ENCODE measurements around the gene NUP62. TPM values are rescaled to one million over a fixed set of nuclear protein-coding genes. Genes with fewer than 3 reads are reported as not detected.

Gene NUP62
- polyA plus RNA-seq, 5 donors = 52.9 to 69.1 (median 62.4) TPM

GRCh38 chr19:49907745-49908446, 21.4 kb downstream of the NUP62 start:
- DNase-seq = no peak

GRCh38 chr19:49906879-49907564, 22.3 kb downstream of the NUP62 start:
- DNase-seq = no peak

DNA sequence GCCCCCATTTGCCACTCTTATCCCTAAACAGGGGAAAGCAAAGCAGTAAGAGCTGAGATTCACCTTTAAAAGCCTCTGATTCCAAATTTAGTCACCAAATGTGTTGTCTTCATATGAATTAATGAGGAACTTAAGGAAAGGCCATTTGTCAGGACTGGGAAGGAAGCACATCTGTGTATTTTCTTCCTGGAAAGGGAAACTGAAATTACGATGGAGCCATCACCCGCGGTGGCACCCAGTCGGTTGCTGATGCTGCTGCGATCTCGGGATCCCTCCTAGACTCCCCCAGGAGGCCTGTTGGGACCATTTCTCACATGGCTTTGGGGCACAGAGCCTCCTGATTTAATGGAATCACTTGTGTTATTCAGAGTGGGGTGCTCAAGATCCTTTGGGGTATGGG, 25.2 kb downstream of the NUP62 start:
- no peak for DNase-seq

DNA sequence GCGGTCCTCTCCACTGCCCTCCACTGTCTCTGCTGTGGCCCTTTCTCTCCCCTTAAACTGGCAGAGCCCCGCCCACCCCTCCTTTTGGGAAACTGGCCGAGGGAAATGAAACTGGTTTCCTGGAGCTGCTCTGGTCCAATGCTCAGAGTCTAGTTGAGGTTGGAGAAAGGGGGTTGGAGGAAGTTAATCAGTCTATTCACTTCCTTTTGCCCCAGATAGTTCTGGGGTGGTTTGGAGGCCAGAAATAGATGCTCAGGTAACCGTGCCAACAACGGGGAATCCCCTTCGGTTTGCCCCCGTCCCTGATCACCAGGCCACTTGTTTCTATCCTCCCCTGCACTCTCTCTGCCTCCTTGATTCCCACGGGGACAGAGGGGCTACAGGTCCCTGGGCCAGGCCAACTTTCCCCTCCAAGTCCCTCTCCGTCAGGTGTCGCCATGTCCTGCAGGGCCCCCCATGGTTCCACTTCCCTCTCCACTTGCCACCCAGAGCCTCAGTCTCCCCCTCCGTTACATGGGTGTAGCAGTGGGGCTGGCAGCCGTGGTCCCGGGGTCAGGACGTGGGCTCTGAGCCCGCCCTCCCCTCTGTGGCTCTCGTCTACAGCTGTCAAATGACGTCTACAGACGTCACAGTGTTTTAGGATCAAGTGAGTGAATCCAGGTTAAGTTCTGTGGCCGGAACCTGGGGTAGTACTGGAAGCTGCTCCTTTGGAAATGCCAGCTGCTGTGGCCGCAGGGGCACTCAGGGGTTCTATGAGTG, 32.3 kb downstream of the NUP62 start, which contains the start of gene IL4I1:
Gene IL4I1, minus strand, starts transcription at position 25 of the 759 bp plus-strand sequence. CDS start 727 bp downstream, outside the sequence.
- no peak for DNase-seq

- DNase-seq = no peak
These were observed 33.6 kb downstream of the NUP62 start for GRCh38 chr19:49895566-49896297.

GRCh38 chr19:49894879-49895565, 34.3 kb downstream of the NUP62 start:
- no peak for DNase-seq

DNA sequence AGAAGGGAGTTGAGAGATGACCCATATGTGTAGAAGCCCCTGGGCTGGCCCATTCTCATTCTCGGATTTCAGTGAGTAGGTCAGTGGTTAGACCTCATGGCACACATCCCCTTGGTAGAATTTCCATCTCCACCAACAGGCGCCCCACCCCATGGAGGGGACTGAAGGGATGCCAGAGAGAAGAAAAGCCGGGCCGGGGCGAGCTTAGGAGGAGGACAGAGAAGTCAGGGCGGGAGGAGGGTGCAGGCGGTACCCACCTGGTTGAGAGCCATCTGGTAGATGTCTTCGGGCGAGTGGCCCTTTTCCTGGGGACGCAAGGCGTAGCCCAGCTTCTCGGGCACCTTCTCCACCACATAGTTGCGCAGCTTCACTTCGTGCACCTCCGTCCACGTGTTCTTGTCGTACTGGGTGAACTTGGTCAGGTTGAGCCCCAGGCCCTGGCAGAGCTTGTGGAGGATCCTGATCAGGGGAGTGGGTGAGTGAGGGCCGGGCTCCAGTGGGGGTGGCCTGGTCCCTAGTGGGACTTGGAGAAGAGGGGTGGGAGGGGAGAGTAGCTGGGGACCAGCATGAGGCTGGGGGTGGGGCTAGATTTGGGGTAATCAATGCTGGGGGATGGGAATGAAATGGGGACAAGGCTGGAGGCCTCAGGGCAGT, 35.2 kb downstream of the NUP62 start:
- DNase-seq = no peak

DNA sequence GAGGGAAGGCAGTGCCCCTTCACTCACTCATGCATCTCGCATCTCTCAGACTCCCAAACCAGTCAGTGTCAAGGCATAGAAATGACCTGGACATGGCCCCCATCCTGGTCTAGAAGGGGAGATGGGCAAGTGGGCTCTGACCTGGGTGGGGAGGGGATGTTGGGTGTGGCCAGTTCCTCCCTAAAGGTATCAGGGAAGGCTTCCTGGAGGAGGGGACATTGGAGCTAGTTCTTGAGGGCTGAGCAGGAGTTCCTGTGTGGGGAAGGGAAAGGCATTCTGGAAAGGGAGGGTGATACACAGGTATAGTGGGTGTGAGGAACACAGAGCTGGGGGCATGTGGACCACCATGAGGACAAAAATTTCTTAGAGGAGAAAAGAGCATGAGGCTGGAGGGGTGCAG, 36.6 kb downstream of the NUP62 start:
- DNase-seq = no peak

- no peak for DNase-seq
These were observed 37.9 kb downstream of the NUP62 start for GRCh38 chr19:49891393-49891792.

DNA sequence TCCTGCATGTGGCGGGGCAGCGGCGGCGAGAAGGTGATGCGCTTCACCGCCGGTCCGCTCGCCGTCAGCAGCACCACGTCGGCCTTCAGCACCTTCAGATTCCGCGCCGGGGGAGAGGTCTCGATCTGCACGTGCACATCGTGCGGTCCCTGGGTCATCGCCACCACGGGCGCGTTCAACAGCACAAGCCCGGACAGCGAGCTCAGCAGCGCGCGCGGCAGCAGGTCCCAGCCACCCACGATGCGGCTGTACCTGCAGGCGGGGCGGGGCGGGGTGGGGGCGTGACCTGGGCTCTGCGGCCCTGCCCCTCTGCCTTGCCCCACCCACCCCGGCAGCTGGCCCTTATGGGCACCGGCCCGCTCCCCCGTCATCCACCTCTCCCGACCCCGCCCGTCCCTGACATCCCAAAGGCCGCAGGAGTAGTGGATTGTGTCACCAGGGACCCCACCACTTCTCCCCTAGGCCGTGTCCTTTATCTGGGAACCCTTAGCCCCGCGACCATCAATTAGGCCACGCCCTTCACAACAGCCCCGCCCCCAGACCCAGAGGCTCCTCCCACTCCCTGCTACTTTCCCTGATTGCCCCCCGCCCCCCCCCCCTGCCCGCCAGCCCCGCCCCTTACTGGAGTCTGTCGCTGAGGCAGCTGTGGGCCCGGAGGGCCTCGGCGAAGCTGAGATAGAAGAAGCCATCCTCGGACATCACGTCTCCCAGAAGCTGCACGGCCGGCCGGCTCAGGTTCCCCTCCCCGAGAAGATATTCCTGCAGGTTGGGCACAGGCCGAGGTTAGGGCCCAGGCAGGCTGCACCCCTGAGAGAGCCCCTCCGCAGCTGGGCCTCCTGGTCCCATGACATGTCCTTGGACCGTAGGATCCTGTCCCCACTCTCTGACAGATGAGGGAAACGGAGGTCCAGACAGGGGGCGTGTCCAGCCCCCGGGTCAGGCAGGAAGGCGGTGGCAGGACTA, 38.7 kb downstream of the NUP62 start:
- no peak for DNase-seq

- peak; percentile 75 to 76 for DNase-seq
These were observed 39.5 kb downstream of the NUP62 start for GRCh38 chr19:49889687-49890348.

- no peak for DNase-seq
These were observed 40.1 kb downstream of the NUP62 start for GRCh38 chr19:49889038-49889686.

GRCh38 chr19:49888510-49888824, 40.8 kb downstream of the NUP62 start:
- DNase-seq = no peak

GRCh38 chr19:49887665-49888509, 41.4 kb downstream of the NUP62 start:
- no peak for DNase-seq

DNA sequence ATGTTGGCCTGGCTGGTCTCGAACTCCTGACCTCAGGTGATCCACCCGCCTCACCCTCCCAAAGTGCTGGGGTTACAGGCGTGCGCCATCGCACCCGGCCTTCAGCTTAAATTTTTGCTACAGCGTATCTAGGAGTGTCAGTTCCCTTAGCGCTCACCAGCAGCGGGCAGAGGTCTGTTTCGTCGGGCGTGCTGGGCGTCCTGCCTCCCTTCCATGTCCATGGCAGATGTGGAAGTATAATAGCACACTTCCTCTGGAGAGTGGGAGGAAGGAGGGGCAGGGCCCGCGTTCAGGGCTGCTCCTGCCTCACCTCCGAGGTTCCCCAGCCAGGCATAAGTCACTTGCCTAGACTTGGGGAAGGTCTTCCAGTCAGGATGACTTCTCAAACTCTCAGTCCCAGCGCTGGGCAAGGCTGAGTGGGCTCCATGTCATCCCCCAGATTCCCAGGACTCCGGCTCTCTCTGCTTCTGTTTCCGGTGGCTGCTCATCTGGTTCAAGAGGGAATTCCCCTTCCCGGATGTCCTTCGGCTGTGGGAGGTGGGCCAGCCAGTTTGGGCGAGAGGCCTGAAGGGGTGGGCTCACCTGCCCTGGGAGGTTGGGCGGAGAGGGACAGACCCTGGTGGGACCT, 42.2 kb downstream of the NUP62 start:
- no peak for DNase-seq

- no peak for DNase-seq
These were observed 44.5 kb downstream of the NUP62 start for GRCh38 chr19:49884760-49885159.

DNA sequence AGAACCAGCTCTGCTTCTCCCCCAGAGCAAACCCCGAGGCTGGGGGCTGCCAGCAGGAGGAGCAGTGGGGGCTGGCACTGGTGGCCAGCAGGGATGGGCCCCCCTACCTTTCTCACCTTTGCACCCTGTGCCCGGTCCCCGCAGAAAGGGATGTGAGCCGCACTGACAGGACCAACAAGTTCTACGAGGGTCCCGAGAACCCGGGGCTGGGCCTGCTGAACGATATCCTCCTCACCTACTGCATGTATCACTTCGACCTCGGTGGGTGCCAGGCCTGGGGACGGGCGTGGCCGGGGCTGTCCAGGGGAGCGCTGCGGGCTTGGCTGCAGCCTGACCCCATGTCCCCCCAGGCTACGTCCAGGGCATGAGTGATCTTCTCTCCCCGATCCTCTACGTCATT, 45.2 kb downstream of the NUP62 start:
- DNase-seq = no peak

Data from right lung (tissue), 5 donors.